Kidney (tissue), 14 donors: ENCODE data around the gene GLRA2. TPM values are rescaled to one million over a fixed set of nuclear protein-coding genes. Genes with fewer than 3 reads are reported as not detected.

Experiments used
- DNase-seq, 5 donors: peaks; one replicate each; pipeline ENCODE4 v3.0.0-alpha.2; 2013 to 2020
- FAIRE-seq: peaks from 2 replicates; lab custom pipeline; 2012; peaks lifted over from hg19 to GRCh38; lab: Jason Lieb, UNC
- H3K27ac ChIP-seq, 2 donors: one replicate each; pipeline ENCODE4 v1.7.0; 2013; ENCODE audit warnings: low read depth in 2 of 2, low read length in 2 of 2, inconsistent platforms in 1 of 2
- H3K27me3 ChIP-seq: one replicate; pipeline ENCODE4 v1.7.1; 2013; ENCODE audit warnings: low read length, inconsistent platforms; ENCODE audit not compliant: control insufficient read depth, insufficient read depth
- H3K36me3 ChIP-seq, 3 donors: one replicate each; pipeline versions ENCODE4 v1.7.0 to v1.7.1; 2013; ENCODE audit warnings: low read length in 3 of 3, control low read depth in 1 of 3, inconsistent platforms in 1 of 3; ENCODE audit not compliant: insufficient read depth in 3 of 3, control insufficient read depth in 2 of 3
- H3K4me1 ChIP-seq, 3 donors: one replicate each; pipeline versions ENCODE4 v1.7.0 to v1.7.1; 2013; ENCODE audit warnings: low read length in 3 of 3, inconsistent platforms in 1 of 3, low read depth in 1 of 3; ENCODE audit not compliant: control insufficient read depth in 2 of 3, insufficient read depth in 2 of 3
- H3K4me3 ChIP-seq, 3 donors: one replicate each; pipeline versions ENCODE4 v1.7.0 to v1.8.1; 2013; ENCODE audit warnings: low read length in 3 of 3, control low read depth in 1 of 3, inconsistent platforms in 1 of 3
- H3K9ac ChIP-seq, 3 donors: one replicate each; pipeline versions ENCODE4 v1.7.0 to v1.7.1; 2013; ENCODE audit warnings: low read length in 3 of 3, control low read depth in 1 of 3, inconsistent platforms in 1 of 3
- H3K9me3 ChIP-seq, 3 donors: one replicate each; pipeline versions ENCODE4 v1.7.0 to v1.7.1; 2013; ENCODE audit warnings: low read length in 3 of 3, control low read depth in 1 of 3, inconsistent platforms in 1 of 3; ENCODE audit not compliant: control insufficient read depth in 2 of 3, insufficient read depth in 1 of 3
- CTCF ChIP-seq: IDR thresholded peaks from 3 replicates; pipeline ENCODE4 v1.5.1; 2012; ENCODE audit warnings: mild to moderate bottlenecking, moderate library complexity, borderline replicate concordance; ENCODE audit not compliant: insufficient read depth; ENCODE audit errors: extremely low read depth
- intact Hi-C: fragments of 100-400 bp; cut with DNase I; formaldehyde crosslinking; loops from one replicate; pipeline ENCODE4 v1.11.1; 2022
- polyA plus RNA-seq: library from polyadenylated mRNA; stranded (reverse); fragments of 350-450 nt; fragmentation: Illumina TruSeq; extraction: RNeasy Lipid Tissue Mini Kit (QIAGEN cat#74804); gene quantifications from one replicate; pipeline ENCODE4 v1.2.3, GENCODE V29; 2014; ENCODE audit warnings: low read depth, low replicate concordance; ENCODE audit not compliant: insufficient read depth
- total RNA-seq: library from RNA; stranded (reverse); fragmentation: NEBNext Ultra II Directional; extraction: Animal tissue kit (Norgen Biotek cat#: 25700); gene quantifications from one replicate; pipeline ENCODE4 v1.2.1, GENCODE V29; 2021
- donor health status: control.
- donor health status: control.
- donor health status: control.
- donor health status: control.
- donor health status: control.
- donor health status: DM: yes; HTN: yes; CAD: no.
- donor health status: Normal renal cell carcinoma (clear cell type).

GLRA2 gene
- total and polyA plus RNA-seq, 2 donors from 2014 or later, result not detected

- no peaks in the 10 kb centered on the region for H3K4me1 ChIP-seq
- DNase-seq (no peak), FAIRE-seq (no peak)
- intact Hi-C loops, result no loop called here
- no peaks in the 10 kb centered on the region for H3K36me3 ChIP-seq
- H3K4me3 ChIP-seq, result no peak overlapping the region
- H3K27me3 ChIP-seq, result peaks cover 2% of the 10 kb centered on the region
- no peak overlapping the region for H3K9ac ChIP-seq
- no peaks in the 10 kb centered on the region for H3K9me3 ChIP-seq
- no peak overlapping the region for H3K27ac ChIP-seq
- TF ChIP-seq CTCF, result no peak
Observed at GRCh38 chrX:14776901-14777300, 247.6 kb downstream of the GLRA2 start.

DNA sequence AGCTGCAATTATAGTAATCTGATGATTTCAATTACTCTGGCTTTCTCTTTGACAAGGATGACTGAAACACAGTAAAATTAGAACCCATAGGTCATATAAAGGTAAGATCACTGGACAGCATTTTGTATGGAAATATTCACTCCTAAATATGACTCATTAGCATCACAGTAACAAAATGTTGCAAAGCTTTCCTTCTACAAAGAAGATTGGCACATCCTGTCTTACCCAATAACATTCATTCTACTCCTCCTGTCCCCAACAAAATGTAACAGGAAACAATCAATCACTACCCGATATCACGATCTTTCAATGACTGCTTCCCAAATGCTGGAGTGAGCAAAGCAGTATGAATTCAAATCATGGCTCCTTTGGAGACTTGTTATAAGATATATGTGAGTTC is 248.2 kb downstream of the GLRA2 start:
- DNase-seq (peak in 1 of 5 donors; percentile 2), FAIRE-seq (no peak)
- Histone ChIP-seq H3K36me3 (no peaks in the 10 kb centered on the region), H3K27me3 (peaks cover 2% of the 10 kb centered on the region), H3K27ac (no peak overlapping the region), H3K9ac (no peak overlapping the region), H3K9me3 (no peaks in the 10 kb centered on the region), H3K4me1 (no peaks in the 10 kb centered on the region), H3K4me3 (no peak overlapping the region)
- intact Hi-C loops, result no loop called here
- no peak for TF ChIP-seq CTCF

DNA sequence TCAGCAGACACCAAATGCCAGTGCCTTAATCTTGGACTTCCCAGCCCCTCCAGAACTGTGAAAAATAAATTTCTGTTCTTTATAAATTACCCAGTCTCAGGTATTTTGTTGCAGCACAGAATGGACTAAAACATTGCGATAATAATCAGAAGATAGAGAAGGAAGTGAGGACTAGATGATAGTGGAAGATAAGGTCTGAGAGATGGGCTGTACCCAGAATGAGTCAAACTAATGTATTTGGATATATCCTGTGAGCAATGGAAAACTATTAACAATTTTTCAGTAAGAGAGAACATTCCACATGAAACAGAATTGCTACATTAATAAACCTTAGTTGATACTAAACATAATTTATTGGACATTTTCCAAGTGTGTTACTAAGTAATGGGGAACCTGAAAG is 250.2 kb downstream of the GLRA2 start:
- H3K9me3 ChIP-seq, result no peaks in the 10 kb centered on the region
- intact Hi-C loops, result no loop called here
- DNase-seq (peak in 1 of 5 donors; percentile 4), FAIRE-seq (no peak)
- no peaks in the 10 kb centered on the region for H3K4me1 ChIP-seq
- no peak overlapping the region for H3K27ac ChIP-seq
- TF ChIP-seq CTCF, result no peak
- H3K27me3 ChIP-seq, result peaks cover 2% of the 10 kb centered on the region
- H3K36me3 ChIP-seq, result no peaks in the 10 kb centered on the region
- no peak overlapping the region for H3K4me3 ChIP-seq
- no peak overlapping the region for H3K9ac ChIP-seq
